Upper lobe of right lung (tissue), 1 donor: ENCODE results near the gene OAS1. TPM values are rescaled to one million over a fixed set of nuclear protein-coding genes. Genes with fewer than 3 reads are reported as not detected.
"Not testable (repeated sequence)": the region's sequence is repeated elsewhere in the genome, so short reads cannot be mapped to it uniquely, and the experiment has no call there.

Source experiments
- ATAC-seq: fragments of 200-7000 bp; cut with Tn5 transposase; one replicate; pipeline ENCODE4 v1.9.1; 2020; ENCODE audit warnings: mild to moderate bottlenecking, moderate library complexity
- DNase-seq: peaks from one replicate; pipeline ENCODE4 v3.0.0-alpha.2; 2020
- H3K27ac ChIP-seq: fragments of 200-600 bp; one replicate; pipeline ENCODE4 v1.8.0; 2022
- H3K27me3 ChIP-seq: fragments of 200-600 bp; one replicate; pipeline ENCODE4 v1.8.0; 2022; ENCODE audit warnings: mild to moderate bottlenecking
- H3K36me3 ChIP-seq: fragments of 200-600 bp; one replicate; pipeline ENCODE4 v1.8.0; 2022
- H3K4me1 ChIP-seq: fragments of 200-600 bp; one replicate; pipeline ENCODE4 v1.8.0; 2022
- H3K4me3 ChIP-seq: fragments of 200-600 bp; one replicate; pipeline ENCODE4 v1.8.0; 2022; ENCODE audit warnings: mild to moderate bottlenecking
- H3K9me3 ChIP-seq: fragments of 200-600 bp; one replicate; pipeline ENCODE4 v1.8.0; 2022
- CTCF ChIP-seq: fragments of 200-600 bp; IDR thresholded peaks from one replicate; pipeline ENCODE4 v1.8.0; 2022; ENCODE audit warnings: antibody characterized with exemption
- intact Hi-C: fragments of 100-400 bp; cut with DNase I; formaldehyde crosslinking; loops from one replicate; pipeline ENCODE4 v1.11.0; 2022
- total RNA-seq: library from RNA; stranded (reverse); fragmentation: NEBNext Ultra II Directional; extraction: Animal tissue kit (Norgen Biotek cat#: 25700); gene quantifications from one replicate; pipeline ENCODE4 v1.2.1, GENCODE V29; 2021
- donor health status: DM: no; HTN: yes; CAD: no; lungs with severe emphysema.

Gene OAS1
- total RNA-seq, 1 donor from 2014 or later = 60.0 TPM

- no peak overlapping the region for H3K27ac ChIP-seq
- H3K4me3 ChIP-seq = no peak overlapping the region
- H3K27me3 ChIP-seq = no peaks in the 10 kb centered on the region
- TF ChIP-seq CTCF = no peak
- intact Hi-C loops = no loop called here
- H3K9me3 ChIP-seq = no peaks in the 10 kb centered on the region
- peaks cover 7% of the 10 kb centered on the region for H3K4me1 ChIP-seq
- H3K36me3 ChIP-seq = peaks cover 3% of the 10 kb centered on the region
- ATAC-seq = peak; percentile 55
- DNase-seq = no peak
Observed at GRCh38 chr12:112924986-112925385, 18.2 kb downstream of the OAS1 start.

- H3K36me3 ChIP-seq, ATAC-seq, DNase-seq, H3K4me3 ChIP-seq, H3K27me3 ChIP-seq, intact Hi-C loops, H3K9me3 ChIP-seq, H3K27ac ChIP-seq, H3K4me1 ChIP-seq: not testable (repeated sequence)
Observed at GRCh38 chr12:112926416-112927033, 19.8 kb downstream of the OAS1 start.

- TF ChIP-seq CTCF = no peak
- no peak for DNase-seq
- no peak for ATAC-seq
- H3K27me3 ChIP-seq = no peaks in the 10 kb centered on the region
- no peak overlapping the region for H3K27ac ChIP-seq
- intact Hi-C loops = no loop called here
- H3K4me3 ChIP-seq = no peak overlapping the region
- H3K4me1 ChIP-seq = peaks cover 7% of the 10 kb centered on the region
- no peaks in the 10 kb centered on the region for H3K36me3 ChIP-seq
- no peaks in the 10 kb centered on the region for H3K9me3 ChIP-seq
Observed at GRCh38 chr12:112927475-112927874, 20.7 kb downstream of the OAS1 start.

- DNase-seq (no peak), ATAC-seq (no peak)
- intact Hi-C loops = no loop called here
- Histone ChIP-seq H3K27ac (no peak overlapping the region), H3K9me3 (no peaks in the 10 kb centered on the region), H3K36me3 (no peaks in the 10 kb centered on the region), H3K4me1 (peaks cover 7% of the 10 kb centered on the region), H3K4me3 (no peak overlapping the region), H3K27me3 (no peaks in the 10 kb centered on the region)
- TF ChIP-seq CTCF = no peak
Observed at GRCh38 chr12:112927925-112928324, 21.2 kb downstream of the OAS1 start.

GRCh38 chr12:112928978-112929377 lies 22.2 kb downstream of the OAS1 start:
- DNase-seq (no peak), ATAC-seq (no peak)
- Histone ChIP-seq H3K4me1 (peaks cover 7% of the 10 kb centered on the region), H3K27me3 (no peaks in the 10 kb centered on the region), H3K27ac (no peak overlapping the region), H3K9me3 (no peaks in the 10 kb centered on the region), H3K4me3 (no peak overlapping the region), H3K36me3 (no peaks in the 10 kb centered on the region)
- no peak for TF ChIP-seq CTCF
- intact Hi-C loops = no loop called here

- intact Hi-C loops = no loop called here
- Histone ChIP-seq H3K9me3 (no peaks in the 10 kb centered on the region), H3K4me1 (peaks cover 7% of the 10 kb centered on the region), H3K27me3 (no peaks in the 10 kb centered on the region), H3K4me3 (no peak overlapping the region), H3K27ac (no peak overlapping the region), H3K36me3 (no peaks in the 10 kb centered on the region)
- ATAC-seq (no peak), DNase-seq (no peak)
- TF ChIP-seq CTCF = no peak
Observed at GRCh38 chr12:112929715-112930114, 23.0 kb downstream of the OAS1 start.
